ENCODE measurements around the gene MECP2. TPM values are rescaled to one million over a fixed set of nuclear protein-coding genes. Genes with fewer than 3 reads are reported as not detected.

MECP2 gene
- total RNA-seq, 4 donors from 2014 or later, result 30.7 to 34.9 (median 33.6) TPM

GRCh38 chrX:154064637-154065435, 32.7 kb downstream of the MECP2 start:
- 66 to 67% methylated on average over 4 to 8 of the region's 9 CpGs for WGBS, 2 donors
- intact Hi-C loops (cut with DNase I; ENCODE audit: low total_unique reads), result no loop called here
- no peak overlapping the region for H3K4me3 ChIP-seq (ENCODE audit: low read depth, poor library complexity, severe bottlenecking)
- DNase-seq (ENCODE audit: low spot score in 2 of 2), result no peak
- no peak for TF ChIP-seq POLR2A (IDR thresholded peaks at IDR 0.05)
- TF ChIP-seq CTCF (IDR thresholded peaks at IDR 0.05), result no peak

- WGBS, 2 donors, result 63 to 80% methylated on average over 4 of the region's 4 CpGs
Measured at GRCh38 chrX:154063234-154063633, 34.3 kb downstream of the MECP2 start.

GRCh38 chrX:154061801-154062200, 35.7 kb downstream of the MECP2 start:
- 74 to 83% methylated on average over 8 of the region's 8 CpGs for WGBS, 2 donors
- no peak for DNase-seq (ENCODE audit: low spot score in 2 of 2)
- H3K4me3 ChIP-seq (ENCODE audit: low read depth, poor library complexity, severe bottlenecking), result no peak overlapping the region
- intact Hi-C loops (cut with DNase I; ENCODE audit: low total_unique reads), result no loop called here
- TF ChIP-seq POLR2A (IDR thresholded peaks at IDR 0.05) (no peak), CTCF (IDR thresholded peaks at IDR 0.05) (no peak)

More at GRCh38 chrX:154063234-154063633, 34.3 kb downstream of the MECP2 start:
- no peak for DNase-seq (ENCODE audit: low spot score in 2 of 2)
- intact Hi-C loops (cut with DNase I; ENCODE audit: low total_unique reads), result no loop called here
- TF ChIP-seq POLR2A (IDR thresholded peaks at IDR 0.05) (no peak), CTCF (IDR thresholded peaks at IDR 0.05) (no peak)
- no peak overlapping the region for H3K4me3 ChIP-seq (ENCODE audit: low read depth, poor library complexity, severe bottlenecking)

- TF ChIP-seq POLR2A (IDR thresholded peaks at IDR 0.05) (no peak), CTCF (IDR thresholded peaks at IDR 0.05) (no peak)
- H3K4me3 ChIP-seq (ENCODE audit: low read depth, poor library complexity, severe bottlenecking), result no peak overlapping the region
- no peak for DNase-seq (ENCODE audit: low spot score in 2 of 2)
- WGBS, 2 donors, result 71 to 76% methylated on average over 5 of the region's 5 CpGs
- intact Hi-C loops (cut with DNase I; ENCODE audit: low total_unique reads), result no loop called here
Measured at GRCh38 chrX:154059729-154060245, 37.7 kb downstream of the MECP2 start.

GRCh38 chrX:154059231-154059630, 38.3 kb downstream of the MECP2 start:
- WGBS, 2 donors, result 8 to 33% methylated on average over 1 of the region's 1 CpG
- intact Hi-C loops (cut with DNase I; ENCODE audit: low total_unique reads), result no loop called here
- DNase-seq (ENCODE audit: low spot score in 2 of 2), result no peak
- TF ChIP-seq POLR2A (IDR thresholded peaks at IDR 0.05), result no peak
- TF ChIP-seq CTCF (IDR thresholded peaks at IDR 0.05), result no peak
- no peak overlapping the region for H3K4me3 ChIP-seq (ENCODE audit: low read depth, poor library complexity, severe bottlenecking)

Data from lower leg skin (tissue), 4 donors.